ENCODE measurements around the gene GNPDA2. TPM values are rescaled to one million over a fixed set of nuclear protein-coding genes. Genes with fewer than 3 reads are reported as not detected.

GNPDA2 gene
- total and polyA plus RNA-seq, 9 of the 15 experiments (the other 6 are each of a cell fraction or from before 2014, with no cell fraction given): 10.6 to 20.4 (median 13.0) TPM

- Histone ChIP-seq H3K4me2 (ENCODE audit: insufficient read depth, low read length) (no peak overlapping the region), H3K4me1 (replicated peaks in 1 of 2; ENCODE audit: control insufficient read depth in 2 of 2, insufficient read depth in 2 of 2, low read length in 2 of 2) (peaks cover 0 to 5% of the 10 kb centered on the region in 2 experiments; a peak in 1 of 5 replicates), H2AFZ (ENCODE audit: low read depth, low read length) (no peak overlapping the region), H4K20me1 (replicated peaks; ENCODE audit: control insufficient read depth, insufficient read depth, low read length) (no peaks in the 10 kb centered on the region), H3K27me3 (ENCODE audit: control insufficient read depth in 2 of 2, insufficient read depth in 2 of 2, low read length in 2 of 2) (no peaks in the 10 kb centered on the region), H3K27ac (ENCODE audit: extremely low read depth, low read depth, low read length) (no peak overlapping the region), H3K9ac (ENCODE audit: insufficient read depth in 1 of 2, low read depth in 2 of 2, low read length in 2 of 2) (no peak overlapping the region), H3K79me2 (ENCODE audit: control insufficient read depth, insufficient read depth, low read length) (no peaks in the 10 kb centered on the region), H3K4me3 (no peak overlapping the region), H3K9me3 (replicated peaks; ENCODE audit: control insufficient read depth, insufficient read depth, low read depth, low read length) (no peaks in the 10 kb centered on the region), H3K36me3 (ENCODE audit: control insufficient read depth, insufficient read depth, low read length) (no peaks in the 10 kb centered on the region), H3K9me1 (ENCODE audit: control insufficient read depth, insufficient read depth, low read length) (no peaks in the 10 kb centered on the region)
- ChIA-PET POLR2A (interaction anchor here (0.6 kb wide), 1 partner anchor 177 kb away, joined by 3 read pairs; no protein-coding TSS in a partner anchor), CTCF (ENCODE audit: low intra/inter-chr PET ratio) (no interaction called here)
- DNase-seq (ENCODE audit: extremely low read depth in 1 of 4, low spot score in 3 of 4) (no peak), FAIRE-seq (no peak), ATAC-seq (no peak)
- in situ Hi-C loops (cut with MboI) (no loop called here), intact Hi-C loops (cut with micrococcal nuclease) (no loop called here)
- no TSS peak for BruUV-seq (replicated peaks)
- 3% methylated on average over 2 of the region's 2 CpGs for WGBS (ENCODE audit: insufficient coverage, low coverage, missing lambda C conversion rate)
- no peak for TF ChIP-seq ETV5 (CRISPR knock-in tag; IDR thresholded peaks at IDR 0.05; ENCODE audit: low read depth)
- no peak for TF ChIP-seq NBN (IDR thresholded peaks at IDR 0.05; ENCODE audit: low read depth)
- TF ChIP-seq SOX6 (IDR thresholded peaks at IDR 0.05): no peak
- no peak for TF ChIP-seq ZFP91 (CRISPR knock-in tag; IDR thresholded peaks at IDR 0.05)
- no peak for TF ChIP-seq TCFL5 (CRISPR knock-in tag; conservative IDR thresholded peaks at IDR 0.05)
- no peak for TF ChIP-seq ZFP1 (CRISPR knock-in tag; IDR thresholded peaks at IDR 0.05)
- TF ChIP-seq HIVEP1 (CRISPR knock-in tag; IDR thresholded peaks at IDR 0.05): no peak
- no peak for TF ChIP-seq MTA3 (IDR thresholded peaks at IDR 0.05; ENCODE audit: borderline replicate concordance)
- no peak for TF ChIP-seq CREM (IDR thresholded peaks at IDR 0.05; ENCODE audit: low read depth)
- TF ChIP-seq DACH1 (IDR thresholded peaks at IDR 0.05; ENCODE audit: partially characterized antibody): no peak
- no peak for TF ChIP-seq ARID3B (CRISPR knock-in tag; IDR thresholded peaks at IDR 0.05; ENCODE audit: borderline replicate concordance)
- TF ChIP-seq POLR2B (IDR thresholded peaks at IDR 0.05; ENCODE audit: low read depth, partially characterized antibody): no peak
Observed at GRCh38 chr4:44662623-44663005, 63.7 kb downstream of the GNPDA2 start.

Data from K562 (cell line).